Fibroblast of peridontal ligament (primary cell): ENCODE measurements around the gene DNASE2B.
"Not testable (repeated sequence)": the region's sequence is repeated elsewhere in the genome, so short reads cannot be mapped to it uniquely, and the experiment has no call there.

ENCODE experiments used
- DNase-seq: peaks from one replicate; pipeline ENCODE4 v3.0.0-alpha.2; 2010; ENCODE audit errors: extremely low read depth

The DNASE2B gene

GRCh38 chr1:84412316-84412942, 14.1 kb downstream of the DNASE2B start:
- DNase-seq, result peak; percentile 85

- peak; percentile 45 for DNase-seq
These were observed 17.1 kb downstream of the DNASE2B start for GRCh38 chr1:84415396-84415795.

DNA sequence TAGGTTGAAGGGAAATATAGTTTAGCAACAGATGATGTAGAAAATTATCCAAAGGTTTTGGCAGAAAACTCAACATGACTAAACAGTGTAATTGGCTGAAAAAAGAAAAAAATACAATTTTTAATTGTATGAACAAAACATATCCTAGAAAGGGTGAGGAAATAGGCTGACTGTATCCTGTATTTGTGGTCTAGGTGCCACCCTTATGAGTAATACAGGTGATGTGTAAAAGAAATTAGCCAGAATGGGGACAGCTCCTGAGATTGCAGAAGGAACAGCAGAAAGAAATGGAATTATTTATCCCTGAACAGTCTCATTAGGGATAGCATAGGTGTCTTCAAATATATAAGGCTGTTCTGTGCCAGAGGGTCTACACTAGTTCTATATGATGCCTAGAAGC, 24.6 kb downstream of the DNASE2B start:
- DNase-seq, result no peak

DNA sequence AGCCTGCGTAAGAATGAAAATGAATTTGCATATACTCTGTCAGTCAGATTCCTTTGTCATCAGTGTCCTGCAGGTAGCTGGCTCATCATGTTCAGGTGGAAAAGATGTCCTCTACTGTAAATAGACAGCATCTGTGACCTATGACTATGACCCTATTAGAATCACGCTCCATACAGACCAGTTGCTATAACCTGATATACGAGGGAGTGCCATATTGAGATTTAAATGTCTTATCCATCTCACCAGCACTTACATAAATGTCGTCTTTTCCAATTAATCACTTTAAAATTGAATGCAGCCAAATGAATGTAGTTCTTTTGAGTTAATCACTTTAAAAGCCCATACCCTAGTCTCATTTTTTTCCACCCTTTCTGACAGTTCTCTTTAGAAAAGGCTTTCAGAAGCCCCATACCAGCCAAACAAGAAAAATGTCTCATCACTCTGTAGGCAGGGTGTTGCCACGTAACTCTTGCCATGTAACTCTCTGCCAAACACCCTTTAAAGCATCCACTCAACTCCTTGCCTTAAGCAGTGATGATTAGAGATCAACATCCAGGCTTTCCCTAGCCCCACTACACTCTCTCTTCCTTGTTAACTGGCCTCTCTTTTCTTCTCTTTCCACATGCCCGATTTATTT, 26.3 kb downstream of the DNASE2B start:
- DNase-seq, result no peak

GRCh38 chr1:84425150-84425896, 27.0 kb downstream of the DNASE2B start:
- no peak for DNase-seq

DNA sequence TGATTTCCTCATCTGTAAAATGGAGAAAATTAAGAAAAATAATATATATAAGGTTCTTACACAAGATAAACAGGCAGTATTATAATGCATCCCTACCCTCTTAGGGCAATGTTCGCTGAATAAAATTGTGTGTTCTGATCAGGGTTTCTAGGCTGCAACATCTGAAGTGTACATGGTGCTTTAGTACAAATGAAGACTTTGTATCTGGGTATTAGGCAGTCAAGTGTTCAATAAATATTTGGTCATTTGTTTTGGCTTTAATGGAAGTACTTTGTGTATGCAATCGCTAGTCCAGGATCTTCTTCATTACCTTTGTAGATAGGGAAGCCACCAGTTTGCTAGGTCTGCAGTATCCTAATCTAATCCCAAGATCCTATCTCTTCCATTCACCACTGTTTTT, 28.1 kb downstream of the DNASE2B start:
- DNase-seq, result no peak

DNA sequence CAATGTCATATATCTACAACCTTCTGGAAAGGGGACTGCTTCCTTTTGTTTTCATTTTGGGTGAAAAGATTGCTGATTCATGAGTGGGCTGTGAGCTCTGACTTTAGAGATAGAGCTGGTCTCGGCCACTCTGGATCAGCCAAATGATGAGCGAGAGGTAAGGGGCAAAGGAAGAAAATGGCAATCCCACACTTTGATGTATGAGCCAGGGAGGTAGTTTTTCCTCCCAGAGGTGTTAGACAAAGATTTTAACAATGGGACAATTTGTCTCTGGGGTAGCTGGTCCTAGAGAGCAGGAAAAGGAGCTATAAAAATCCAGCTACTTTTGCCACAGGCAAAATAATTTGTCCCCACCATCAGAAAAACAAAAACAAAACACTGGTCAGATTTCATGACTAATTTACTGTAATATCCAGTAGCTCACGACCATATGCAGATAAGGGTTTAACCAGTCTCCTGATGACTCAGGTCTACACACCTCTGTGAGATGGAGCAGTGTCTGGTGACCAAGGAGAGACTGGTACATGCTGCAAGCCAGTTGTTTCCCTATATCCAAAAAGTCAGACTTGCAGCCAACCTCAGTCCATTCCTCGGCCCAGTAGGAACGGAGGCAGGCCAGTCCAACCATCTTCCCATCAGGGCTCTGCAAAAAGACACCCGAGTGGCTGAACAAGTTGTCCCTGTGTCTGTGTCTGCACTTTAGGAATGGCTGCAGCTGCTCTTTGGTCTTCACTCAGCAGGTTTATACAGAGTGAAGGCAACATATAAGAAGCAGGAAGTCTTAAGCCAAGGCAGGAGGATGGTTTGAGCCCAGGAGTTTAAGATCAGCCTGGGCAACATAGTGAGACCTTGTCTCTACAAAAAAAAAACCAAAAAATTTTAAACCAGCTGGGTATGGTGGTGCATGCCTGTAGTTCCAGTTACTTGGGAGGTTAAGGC, 29.2 kb downstream of the DNASE2B start:
- no peak for DNase-seq

DNA sequence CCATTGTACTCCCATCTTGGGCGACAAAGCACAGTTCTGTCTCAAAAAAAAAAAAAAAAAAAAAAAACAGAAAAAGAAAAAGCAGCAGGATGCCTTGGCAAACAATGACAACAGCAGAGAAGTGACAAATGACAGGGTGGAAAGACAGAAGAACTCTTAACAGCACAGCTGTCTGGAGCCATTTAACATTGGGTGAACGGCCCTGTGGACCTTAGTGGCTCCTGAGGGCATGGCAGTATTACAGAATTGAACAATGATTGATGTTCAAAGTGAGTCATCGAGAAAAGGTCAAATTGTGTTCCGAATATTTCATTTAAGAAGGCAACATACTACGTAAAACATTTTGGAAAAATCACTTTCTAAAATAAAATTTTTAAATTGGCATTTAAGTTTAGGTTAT, 30.0 kb downstream of the DNASE2B start:
- no peak for DNase-seq

DNA sequence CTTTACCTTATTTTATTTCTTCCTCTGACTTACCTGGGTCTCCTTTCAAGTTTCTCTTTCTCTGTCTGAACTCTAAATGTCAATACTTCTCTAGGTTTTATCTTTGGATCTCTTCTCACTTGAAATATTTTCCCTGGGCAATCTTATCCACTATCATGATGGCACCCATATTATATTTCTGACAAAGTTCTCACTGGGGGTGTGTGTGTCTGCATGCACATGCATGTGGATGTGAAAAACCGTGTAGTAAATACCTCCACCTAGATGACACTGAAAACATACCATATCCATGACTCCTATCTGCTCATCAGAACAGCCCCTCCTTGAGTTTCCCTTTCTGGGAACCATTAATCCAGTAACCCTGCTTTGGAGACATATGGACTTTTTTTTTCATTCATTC, 30.9 kb downstream of the DNASE2B start:
- no peak for DNase-seq

GRCh38 chr1:84430546-84430945, 32.3 kb downstream of the DNASE2B start:
- DNase-seq, result no peak

GRCh38 chr1:84433258-84434080, 35.2 kb downstream of the DNASE2B start:
- DNase-seq, result peak; percentile 92

- no peak for DNase-seq
These were observed 35.9 kb downstream of the DNASE2B start for GRCh38 chr1:84434081-84434769.

GRCh38 chr1:84434801-84435549, 36.7 kb downstream of the DNASE2B start:
- peak; percentile 20 for DNase-seq

DNA sequence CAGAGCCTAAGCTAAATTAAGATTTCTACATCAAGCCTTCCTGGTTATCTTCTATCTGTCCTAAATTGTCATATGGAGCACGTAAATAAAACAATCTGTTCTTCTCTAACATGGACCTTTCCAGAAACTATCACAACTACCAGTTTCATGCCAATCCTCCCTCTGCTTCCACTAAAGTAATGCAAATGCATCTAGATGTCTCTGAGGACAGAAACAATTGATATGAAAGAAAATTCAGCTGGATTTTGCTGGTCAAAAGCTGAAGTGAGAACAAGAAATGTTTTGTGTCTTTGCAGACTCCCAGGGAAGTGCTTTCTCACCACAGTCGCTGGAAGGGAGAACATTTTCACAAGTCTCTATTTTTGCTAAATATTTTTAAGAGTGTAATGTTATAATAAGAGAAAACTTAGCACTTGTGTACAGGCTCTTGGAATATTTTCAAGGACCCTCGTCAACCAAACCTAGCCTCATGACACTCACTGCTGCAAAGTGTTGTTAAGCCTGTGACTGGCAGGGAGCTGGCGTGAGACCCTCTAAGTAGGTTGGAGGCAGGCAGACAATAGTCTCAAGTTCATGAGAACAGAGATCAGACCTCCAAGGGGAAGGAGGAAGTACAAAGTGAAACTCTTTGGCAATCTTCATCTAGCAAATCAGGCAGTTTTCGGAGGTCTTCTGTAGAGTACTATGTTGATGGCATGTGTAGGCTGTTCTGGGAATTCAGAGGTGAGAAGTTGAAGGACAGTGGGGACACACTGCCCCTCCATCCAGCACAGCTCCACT, 38.8 kb downstream of the DNASE2B start:
- DNase-seq, result no peak

- DNase-seq, result peak; percentile 97
These were observed 44.0 kb downstream of the DNASE2B start for GRCh38 chr1:84442256-84442655.

- DNase-seq, result not testable (repeated sequence)
These were observed 44.7 kb downstream of the DNASE2B start for GRCh38 chr1:84442747-84443646.

GRCh38 chr1:84448704-84449103, 50.4 kb downstream of the DNASE2B start:
- not testable (repeated sequence) for DNase-seq

DNA sequence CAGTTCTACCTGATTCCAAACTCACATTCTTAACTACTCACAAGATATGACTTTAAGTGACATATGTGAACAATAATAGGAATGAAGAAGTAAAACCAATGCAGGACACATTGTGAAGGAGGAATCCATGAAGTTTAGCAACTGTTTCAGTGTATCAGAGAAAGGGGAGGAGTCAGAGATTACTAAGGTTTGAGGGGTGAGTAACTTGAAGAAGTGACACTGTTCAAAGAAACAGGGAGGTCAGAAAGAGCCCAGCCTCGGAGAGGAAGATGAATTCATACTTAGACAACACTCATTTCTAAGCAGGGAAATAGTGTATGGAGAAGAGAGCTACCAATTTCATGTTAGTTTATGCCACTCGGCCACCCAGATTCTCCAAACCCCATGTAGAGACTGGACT, 52.6 kb downstream of the DNASE2B start:
- no peak for DNase-seq
